ENCODE results near the gene BCAN.
"Not testable (repeated sequence)": the region's sequence is repeated elsewhere in the genome, so short reads cannot be mapped to it uniquely, and the experiment has no call there.

- TF ChIP-seq CTCF, POLR2A, POLR2AphosphoS5, EP300 (IDR thresholded peaks at IDR 0.05): not testable (repeated sequence)
These were observed 34.6 kb upstream of the BCAN start for GRCh38 chr1:156607344-156607743.
